Testis (tissue), 3 donors: ENCODE results near the gene FPR1. TPM values are rescaled to one million over a fixed set of nuclear protein-coding genes. Genes with fewer than 3 reads are reported as not detected.

Experiments used
- DNase-seq: peaks from one replicate; pipeline ENCODE4 v3.0.0-alpha.2; 2019
- H3K27ac ChIP-seq, 2 donors: fragments of 200-600 bp; sonication (generic); one replicate each; pipeline ENCODE4 v1.5.1; 2019
- H3K27me3 ChIP-seq: fragments of 200-600 bp; sonication (generic); one replicate; pipeline ENCODE4 v1.5.1; 2019
- H3K36me3 ChIP-seq: fragments of 200-600 bp; sonication (generic); one replicate; pipeline ENCODE4 v1.5.1; 2017; ENCODE audit warnings: low read depth; ENCODE audit errors: missing control alignments
- H3K4me1 ChIP-seq: fragments of 200-600 bp; sonication (generic); one replicate; pipeline ENCODE4 v1.5.1; 2019
- H3K4me3 ChIP-seq, 2 donors: fragments of 200-600 bp; sonication (generic); one replicate each; pipeline ENCODE4 v1.5.1; 2017 to 2019
- H3K9me3 ChIP-seq: fragments of 200-600 bp; sonication (generic); one replicate; pipeline ENCODE4 v1.5.1; 2017
- POLR2A ChIP-seq: fragments of 450-650 bp; IDR thresholded peaks from one replicate; pipeline ENCODE4 v1.6.1; 2017; ENCODE audit warnings: antibody characterized with exemption, mild to moderate bottlenecking, moderate library complexity
- WGBS, 2 donors: methylation state at CpG; one replicate each; pipeline ENCODE4 v1.1.5; 2018; 5-methylcytosine and 5-hydroxymethylcytosine counted together
- intact Hi-C: fragments of 100-400 bp; cut with DNase I; formaldehyde crosslinking; loops from one replicate; pipeline ENCODE4 v1.15.1; 2023; ENCODE audit warnings: low total_unique reads
- polyA plus RNA-seq: library from polyadenylated mRNA; stranded (reverse); fragments of 350-450 nt; fragmentation: Illumina TruSeq; extraction: RNeasy Lipid Tissue Mini Kit (QIAGEN cat#74804); gene quantifications from one replicate; pipeline ENCODE4 v1.2.3, GENCODE V29; 2014; ENCODE audit warnings: low read depth, low replicate concordance; ENCODE audit not compliant: insufficient read depth
- total RNA-seq, 2 donors: library from RNA; depleted of rRNA; stranded (reverse); fragments of >200 nt; gene quantifications; one replicate each; pipeline ENCODE4 v1.2.3, GENCODE V29; 2016
- TF ChIP-seq, protein P1 (sequence below), 3 experiments: fragments of 450-650 bp in 2 of 3; fragments of 200-600 bp in 1 of 3; sonication (generic) in 1 of 3; IDR thresholded peaks; one replicate each; pipeline ENCODE4 v1.5.1; 2016 to 2019; ENCODE audit warnings: antibody characterized with exemption in 3 of 3, mild to moderate bottlenecking in 2 of 3, moderate library complexity in 1 of 3

Gene FPR1
- total and polyA plus RNA-seq, 3 donors from 2014 or later, result 1.4 to 3.5 (median 2.1) TPM

DNA sequence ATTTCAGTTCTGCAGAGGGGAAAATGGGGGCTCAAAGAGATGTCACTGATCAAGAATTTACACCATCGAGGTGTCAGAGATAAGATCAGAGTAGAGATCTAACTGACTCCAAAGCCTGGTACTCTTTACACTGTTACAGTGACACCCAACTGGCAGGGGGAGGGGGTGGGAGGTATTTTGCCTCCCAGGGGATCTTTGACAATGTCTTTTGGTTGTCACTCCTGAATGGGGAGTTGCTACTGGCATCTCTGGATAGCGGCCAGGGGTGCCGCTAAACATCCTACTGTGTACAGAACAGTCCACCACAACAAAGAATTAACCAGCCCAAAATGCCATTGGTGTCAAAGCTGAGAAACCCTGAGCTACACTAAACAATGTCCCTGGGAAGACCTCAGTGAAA is 46.4 kb upstream of the FPR1 start:
- 71 to 77% methylated on average over 3 of the region's 3 CpGs for WGBS, 2 donors
- Histone ChIP-seq H3K27ac (peak overlapping the region; percentile 78 to 82), H3K36me3 (no peaks in the 10 kb centered on the region), H3K4me3 (no peak overlapping the region), H3K4me1 (peaks cover 64% of the 10 kb centered on the region), H3K9me3 (no peaks in the 10 kb centered on the region), H3K27me3 (no peaks in the 10 kb centered on the region)
- intact Hi-C loops, result no loop called here
- no peak for DNase-seq
- no peak for TF ChIP-seq POLR2A
- TF ChIP-seq, protein P1, sequence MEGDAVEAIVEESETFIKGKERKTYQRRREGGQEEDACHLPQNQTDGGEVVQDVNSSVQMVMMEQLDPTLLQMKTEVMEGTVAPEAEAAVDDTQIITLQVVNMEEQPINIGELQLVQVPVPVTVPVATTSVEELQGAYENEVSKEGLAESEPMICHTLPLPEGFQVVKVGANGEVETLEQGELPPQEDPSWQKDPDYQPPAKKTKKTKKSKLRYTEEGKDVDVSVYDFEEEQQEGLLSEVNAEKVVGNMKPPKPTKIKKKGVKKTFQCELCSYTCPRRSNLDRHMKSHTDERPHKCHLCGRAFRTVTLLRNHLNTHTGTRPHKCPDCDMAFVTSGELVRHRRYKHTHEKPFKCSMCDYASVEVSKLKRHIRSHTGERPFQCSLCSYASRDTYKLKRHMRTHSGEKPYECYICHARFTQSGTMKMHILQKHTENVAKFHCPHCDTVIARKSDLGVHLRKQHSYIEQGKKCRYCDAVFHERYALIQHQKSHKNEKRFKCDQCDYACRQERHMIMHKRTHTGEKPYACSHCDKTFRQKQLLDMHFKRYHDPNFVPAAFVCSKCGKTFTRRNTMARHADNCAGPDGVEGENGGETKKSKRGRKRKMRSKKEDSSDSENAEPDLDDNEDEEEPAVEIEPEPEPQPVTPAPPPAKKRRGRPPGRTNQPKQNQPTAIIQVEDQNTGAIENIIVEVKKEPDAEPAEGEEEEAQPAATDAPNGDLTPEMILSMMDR (IDR thresholded peaks at IDR 0.05), result no peak

DNA sequence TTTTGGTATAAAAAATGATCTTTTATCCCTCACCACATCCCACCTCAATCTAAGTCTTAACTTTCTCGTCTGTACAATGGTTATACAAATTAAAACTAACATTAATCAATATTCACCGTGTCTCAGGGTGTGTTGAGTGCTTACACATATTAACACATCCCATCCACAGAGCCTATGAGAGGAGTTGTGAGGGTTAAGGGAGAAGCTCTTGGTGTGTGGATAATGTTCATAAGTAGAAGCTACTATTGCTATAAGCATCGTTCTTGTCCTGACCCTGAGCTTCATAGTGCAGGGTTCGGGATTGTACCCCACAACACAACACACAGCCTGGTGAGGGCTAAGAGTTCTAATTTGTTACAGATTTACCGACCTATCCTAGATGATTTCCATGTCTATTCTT is 45.8 kb upstream of the FPR1 start:
- Histone ChIP-seq H3K27ac (peak overlapping the region in 1 of 2 donors; percentile 82), H3K36me3 (no peaks in the 10 kb centered on the region), H3K4me3 (no peak overlapping the region), H3K27me3 (no peaks in the 10 kb centered on the region), H3K9me3 (no peaks in the 10 kb centered on the region), H3K4me1 (peaks cover 64% of the 10 kb centered on the region)
- intact Hi-C loops, result no loop called here
- TF ChIP-seq POLR2A, result no peak
- TF ChIP-seq, protein P1 (IDR thresholded peaks at IDR 0.05), result no peak
- DNase-seq, result no peak
- 53 to 60% methylated on average over 5 of the region's 5 CpGs for WGBS, 2 donors

DNA sequence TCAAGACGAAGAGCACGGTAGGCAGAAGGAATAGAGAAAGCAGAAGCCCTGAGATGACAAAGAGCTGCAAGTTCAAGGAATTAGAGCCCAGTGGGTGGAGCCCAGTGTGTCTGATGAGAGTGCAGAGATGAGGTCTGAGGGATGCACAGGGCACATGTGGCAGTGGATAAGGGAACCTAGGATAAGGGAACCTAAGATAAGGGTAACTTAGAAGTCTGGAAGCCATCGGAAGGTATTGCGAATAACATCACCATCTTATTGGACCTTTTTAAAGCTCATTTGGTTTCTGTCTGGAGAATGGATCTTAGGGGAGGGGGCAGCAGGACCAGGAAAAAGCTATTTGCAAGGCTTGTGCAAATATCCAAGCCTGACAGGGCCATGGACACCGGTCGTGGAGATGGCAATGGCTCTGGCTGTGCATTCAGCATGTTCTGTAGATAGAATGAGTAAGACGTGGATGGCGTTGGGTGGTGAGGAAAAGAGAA is 44.6 kb upstream of the FPR1 start:
- intact Hi-C loops, result no loop called here
- Histone ChIP-seq H3K36me3 (no peaks in the 10 kb centered on the region), H3K27me3 (no peaks in the 10 kb centered on the region), H3K9me3 (no peaks in the 10 kb centered on the region), H3K4me3 (no peak overlapping the region), H3K27ac (peak overlapping the region in 1 of 2 donors; percentile 82), H3K4me1 (peaks cover 58% of the 10 kb centered on the region)
- 69 to 90% methylated on average over 8 of the region's 8 CpGs for WGBS, 2 donors
- DNase-seq, result no peak
- no peak for TF ChIP-seq POLR2A
- TF ChIP-seq, protein P1 (IDR thresholded peaks at IDR 0.05), result no peak

DNA sequence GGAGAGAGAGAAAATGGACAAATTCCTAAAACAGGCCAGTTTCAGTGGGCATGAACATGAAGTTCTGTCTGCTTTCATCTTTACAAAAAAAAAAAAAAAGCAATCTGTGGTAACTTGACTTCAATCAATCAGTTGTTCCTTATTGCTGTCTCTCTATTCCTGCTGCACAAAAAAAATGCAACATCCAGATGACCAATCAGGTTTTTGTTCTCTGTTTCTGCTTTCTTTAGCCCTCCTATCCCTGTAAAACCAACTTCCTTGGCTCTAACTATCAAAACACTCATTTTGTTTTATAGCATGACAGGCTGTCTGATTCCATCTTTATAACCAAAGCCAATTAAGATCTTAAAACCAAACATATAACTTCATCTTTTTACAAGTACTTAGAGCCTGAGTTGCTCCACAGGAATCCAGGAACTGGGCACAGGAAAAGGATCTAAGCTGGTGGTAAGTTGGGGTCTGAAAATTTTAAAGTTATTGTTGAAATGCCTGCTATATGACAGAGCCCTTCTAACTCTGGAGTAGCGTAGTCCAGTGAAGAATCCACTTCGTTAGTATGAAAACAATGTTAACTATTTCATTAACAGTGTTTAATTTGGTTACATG is 43.3 kb upstream of the FPR1 start, which contains the start of gene FPR3:
FPR3 (plus strand) TSS at position 273 of the 606 bp plus-strand sequence. CDS start 28,592 bp downstream, outside the sequence.
- WGBS, 2 donors, result 38 to 51% methylated on average over 2 of the region's 2 CpGs
- H3K27me3 ChIP-seq, result no peaks in the 10 kb centered on the region
- no peak for DNase-seq
- no peaks in the 10 kb centered on the region for H3K9me3 ChIP-seq
- intact Hi-C loops, result no loop called here
- TF ChIP-seq, protein P1 (IDR thresholded peaks at IDR 0.05), result no peak
- no peak for TF ChIP-seq POLR2A
- H3K27ac ChIP-seq, result peak within 1 kb of the TSS in 1 of 2 donors; percentile 82
- H3K4me3 ChIP-seq, result no peak within 1 kb of the TSS
- H3K36me3 ChIP-seq, result no peaks in the 10 kb centered on the region
- H3K4me1 ChIP-seq, result peaks cover 48% of the 10 kb centered on the region

DNA sequence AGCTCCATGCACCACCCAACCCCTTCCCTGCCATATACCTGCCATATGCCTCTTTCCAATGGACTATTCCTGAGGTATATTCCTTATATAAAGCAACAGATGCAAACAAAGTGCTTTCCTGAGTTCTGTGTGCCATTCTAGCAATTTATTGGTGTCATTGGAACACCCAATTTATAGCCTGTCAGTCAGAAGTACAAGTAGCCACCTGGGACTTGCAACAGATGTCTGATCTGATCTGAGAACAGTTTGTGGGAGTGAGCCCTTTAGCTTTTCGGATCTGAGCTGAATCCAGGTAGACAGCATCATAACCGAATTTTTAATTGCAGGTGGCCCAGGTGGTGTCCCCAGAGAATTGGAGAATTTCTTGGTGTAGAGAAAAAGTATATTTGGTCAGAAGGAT is 42.3 kb upstream of the FPR1 start:
- Histone ChIP-seq H3K9me3 (no peaks in the 10 kb centered on the region), H3K4me1 (peaks cover 38% of the 10 kb centered on the region), H3K27ac (peak overlapping the region in 1 of 2 donors; percentile 82), H3K4me3 (no peak overlapping the region), H3K36me3 (no peaks in the 10 kb centered on the region), H3K27me3 (no peaks in the 10 kb centered on the region)
- TF ChIP-seq, protein P1 (IDR thresholded peaks at IDR 0.05), result no peak
- no peak for TF ChIP-seq POLR2A
- 75 to 82% methylated on average over 2 of the region's 2 CpGs for WGBS, 2 donors
- DNase-seq, result no peak
- intact Hi-C loops, result no loop called here
